NT2/D1 (cell line): ENCODE results near the gene ATP8B4.

ENCODE experiments used
- SUZ12 ChIP-seq: IDR thresholded peaks from 2 replicates; pipeline ENCODE4 v1.6.1; 2011; ENCODE audit not compliant: insufficient read length, insufficient read depth; ENCODE audit errors: extremely low read depth
- YY1 ChIP-seq: IDR thresholded peaks from 2 replicates; pipeline ENCODE4 v1.6.1; 2011; ENCODE audit not compliant: insufficient read length, insufficient read depth

DNA sequence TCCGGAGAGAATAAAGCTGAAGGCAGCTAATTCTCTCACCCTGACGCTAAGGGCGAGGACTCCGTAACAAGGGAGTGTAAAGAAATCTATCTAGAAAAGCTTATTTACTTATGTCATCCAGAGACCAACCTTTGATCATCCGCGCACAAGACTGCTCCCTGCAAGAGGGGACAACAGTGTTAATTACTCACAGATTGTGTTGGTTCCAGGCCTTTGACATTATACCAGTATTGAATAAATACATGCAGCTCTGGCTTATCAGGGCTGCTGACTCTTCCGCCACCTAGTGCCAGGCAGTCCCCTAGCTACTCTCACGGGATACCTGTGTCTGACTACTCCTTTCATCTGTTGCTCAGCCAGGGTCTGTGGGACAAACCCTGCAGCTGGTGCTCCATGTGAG, 286.5 kb downstream of the ATP8B4 start:
- TF ChIP-seq SUZ12 (no peak), YY1 (no peak)
